CD14-positive monocyte (primary cell): ENCODE results near the gene GPR143. TPM values are rescaled to one million over a fixed set of nuclear protein-coding genes. Genes with fewer than 3 reads are reported as not detected.

ENCODE experiments used
- DNase-seq, 3 donors: peaks; one replicate each; pipeline ENCODE4 v3.0.0-alpha.2; 2011 to 2022
- H2AFZ ChIP-seq: 2 replicates; pipeline ENCODE4 v1.6.0; 2012; ENCODE audit warnings: mild to moderate bottlenecking, low read depth, low read length, inconsistent platforms; ENCODE audit not compliant: insufficient read depth, poor library complexity, severe bottlenecking
- H3K27ac ChIP-seq, 2 donors: 1 replicate in 1 of 2; 2 replicates in 1 of 2; pipeline ENCODE4 v1.5.1; 2012 to 2013; ENCODE audit warnings: low read length in 2 of 2, control low read depth in 1 of 2, inconsistent platforms in 1 of 2, low read depth in 1 of 2, mild to moderate bottlenecking in 1 of 2
- H3K27me3 ChIP-seq, 2 donors: one replicate each; pipeline versions ENCODE4 v1.6.0 to v1.6.1; 2011 to 2013; ENCODE audit warnings: low read length in 2 of 2; ENCODE audit not compliant: control insufficient read depth in 2 of 2, insufficient read depth in 2 of 2
- H3K36me3 ChIP-seq, 2 donors: replicated peaks in 1 of 2; 1 replicate in 1 of 2; 2 replicates in 1 of 2; pipeline versions ENCODE4 v1.5.1 to v1.6.1; 2012 to 2013; ENCODE audit warnings: low read length in 2 of 2, control low read depth in 1 of 2, inconsistent platforms in 1 of 2, mild to moderate bottlenecking in 1 of 2; ENCODE audit not compliant: insufficient read depth in 2 of 2, control insufficient read depth in 1 of 2
- H3K4me1 ChIP-seq, 2 donors: 1 replicate in 1 of 2; 2 replicates in 1 of 2; pipeline versions ENCODE4 v1.5.1 to v1.6.1; 2012 to 2013; ENCODE audit warnings: low read length in 2 of 2, control low read depth in 1 of 2, inconsistent platforms in 1 of 2, mild to moderate bottlenecking in 1 of 2, moderate library complexity in 1 of 2; ENCODE audit not compliant: insufficient read depth in 2 of 2, control insufficient read depth in 1 of 2
- H3K4me2 ChIP-seq: replicated peaks from 2 replicates; pipeline ENCODE3; 2012; ENCODE audit warnings: low read length, moderate library complexity, mild to moderate bottlenecking; ENCODE audit not compliant: poor library complexity, severe bottlenecking; ENCODE audit errors: extremely low read depth
- H3K4me3 ChIP-seq, 3 experiments: fragments of 200-600 bp in 1 of 3; sonication (generic) in 1 of 3; replicated peaks in 1 of 3; 1 replicate in 2 of 3; 2 replicates in 1 of 3; pipeline ENCODE4 v1.5.1; 2011 to 2013; ENCODE audit warnings: low read length in 3 of 3, mild to moderate bottlenecking in 3 of 3, control low read depth in 2 of 3, low read depth in 2 of 3, inconsistent platforms in 1 of 3, moderate library complexity in 1 of 3
- H3K79me2 ChIP-seq: 2 replicates; pipeline ENCODE4 v1.6.0; 2012; ENCODE audit warnings: mild to moderate bottlenecking, control low read depth, inconsistent platforms, low read length, moderate library complexity; ENCODE audit not compliant: insufficient read depth
- H3K9ac ChIP-seq: 2 replicates; pipeline ENCODE4 v1.6.0; 2017; ENCODE audit warnings: low read length, mild to moderate bottlenecking; ENCODE audit not compliant: insufficient read depth, poor library complexity, severe bottlenecking
- H3K9me3 ChIP-seq, 2 donors: replicated peaks in 1 of 2; 1 replicate in 1 of 2; 2 replicates in 1 of 2; pipeline versions ENCODE4 v1.5.1 to v1.6.1; 2012 to 2013; ENCODE audit warnings: low read length in 2 of 2, control low read depth in 1 of 2; ENCODE audit not compliant: control insufficient read depth in 1 of 2, insufficient read depth in 1 of 2
- H4K20me1 ChIP-seq: 2 replicates; pipeline ENCODE4 v1.6.0; 2012; ENCODE audit warnings: mild to moderate bottlenecking, low read length, control low read depth, moderate library complexity; ENCODE audit not compliant: insufficient read depth
- H3K27ac Mint-ChIP-seq, 7 donors: one replicate each; pipeline ENCODE4 v1.8.0; 2020; ENCODE audit warnings: mild to moderate bottlenecking in 7 of 7, mixed read lengths in 7 of 7, moderate library complexity in 6 of 7, inconsistent platforms in 2 of 7
- H3K27me3 Mint-ChIP-seq, 3 donors: one replicate each; pipeline ENCODE4 v1.8.0; 2021 to 2022; ENCODE audit warnings: low read depth in 3 of 3, mild to moderate bottlenecking in 3 of 3, mixed read lengths in 3 of 3, moderate library complexity in 3 of 3, inconsistent platforms in 1 of 3
- H3K36me3 Mint-ChIP-seq, 2 donors: one replicate each; pipeline ENCODE4 v1.8.0; 2020; ENCODE audit warnings: mixed read lengths in 2 of 2, inconsistent platforms in 1 of 2, mild to moderate bottlenecking in 1 of 2
- H3K4me1 Mint-ChIP-seq: one replicate; pipeline ENCODE4 v1.8.0; 2020; ENCODE audit warnings: mild to moderate bottlenecking, mixed read lengths
- H3K4me3 Mint-ChIP-seq, 2 donors: one replicate each; pipeline ENCODE4 v1.8.0; 2020; ENCODE audit warnings: mild to moderate bottlenecking in 2 of 2, mixed read lengths in 2 of 2, moderate library complexity in 1 of 2
- H3K9me3 Mint-ChIP-seq, 7 donors: one replicate each; pipeline ENCODE4 v1.8.0; 2020 to 2022; ENCODE audit warnings: mixed read lengths in 7 of 7, mild to moderate bottlenecking in 6 of 7, moderate library complexity in 6 of 7, inconsistent platforms in 2 of 7
- WGBS: methylation state at CpG from one replicate; pipeline ENCODE4 v1.1.5; 2013; ENCODE audit warnings: missing lambda C conversion rate; ENCODE audit not compliant: insufficient coverage; 5-methylcytosine and 5-hydroxymethylcytosine counted together
- intact Hi-C, 2 donors: fragments of 100-400 bp; cut with micrococcal nuclease; formaldehyde crosslinking; loops; one replicate each; pipeline versions ENCODE4 v1.15.0 to v1.15.1; 2023
- polyA plus RNA-seq, 3 donors: library from polyadenylated mRNA; depleted of rRNA in 1 of 3; unstranded in 2 of 3; stranded (reverse) in 1 of 3; fragments of 300-500 nt in 2 of 3; fragments of >200 nt in 1 of 3; fragmentation: Illumina TruSeq in 2 of 3; gene quantifications; 1 replicate in 2 of 3; 2 replicates in 1 of 3; pipeline ENCODE4 v1.2.3, GENCODE V29; 2012 to 2021
- TF ChIP-seq, protein P1 (sequence below): fragments of 200-600 bp; IDR thresholded peaks from one replicate; pipeline ENCODE4 v1.8.0; 2022; ENCODE audit warnings: antibody characterized with exemption, mild to moderate bottlenecking

Gene GPR143
- polyA plus RNA-seq, 3 donors: not detected

DNA sequence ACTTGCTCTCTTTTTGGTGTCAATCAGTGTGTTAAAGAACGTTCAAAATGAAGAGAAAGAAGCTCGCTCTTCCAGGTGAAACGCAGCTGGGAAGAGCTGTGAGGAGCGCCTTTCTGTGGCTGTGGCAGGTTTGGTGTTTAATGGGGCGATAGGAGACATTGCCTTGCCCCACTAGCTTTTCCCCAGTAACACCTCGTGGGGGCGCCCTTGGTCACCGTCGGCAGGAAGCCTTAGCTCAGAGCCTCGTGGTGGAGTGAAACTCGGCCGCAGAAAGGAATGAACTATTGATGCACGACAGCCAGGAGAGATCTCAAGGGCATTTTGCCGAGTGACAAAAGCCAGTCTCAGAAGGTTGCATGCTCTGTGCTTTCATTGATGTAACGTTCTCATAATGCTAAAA is 65.1 kb downstream of the GPR143 start:
- peaks cover 74 to 82% of the 10 kb centered on the region in 2 donors for H3K36me3 Mint-ChIP-seq
- no peak overlapping the region for H3K4me3 Mint-ChIP-seq
- Histone ChIP-seq H2AFZ (no peak overlapping the region), H3K27ac (no peak overlapping the region), H3K4me3 (no peak overlapping the region), H3K79me2 (no peaks in the 10 kb centered on the region), H3K27me3 (no peaks in the 10 kb centered on the region), H3K36me3 (peaks cover 51 to 94% of the 10 kb centered on the region in 2 donors), H3K4me2 (no peak overlapping the region), H3K9ac (no peak overlapping the region), H3K4me1 (no peaks in the 10 kb centered on the region), H3K9me3 (no peaks in the 10 kb centered on the region), H4K20me1 (no peaks in the 10 kb centered on the region)
- TF ChIP-seq, protein P1, sequence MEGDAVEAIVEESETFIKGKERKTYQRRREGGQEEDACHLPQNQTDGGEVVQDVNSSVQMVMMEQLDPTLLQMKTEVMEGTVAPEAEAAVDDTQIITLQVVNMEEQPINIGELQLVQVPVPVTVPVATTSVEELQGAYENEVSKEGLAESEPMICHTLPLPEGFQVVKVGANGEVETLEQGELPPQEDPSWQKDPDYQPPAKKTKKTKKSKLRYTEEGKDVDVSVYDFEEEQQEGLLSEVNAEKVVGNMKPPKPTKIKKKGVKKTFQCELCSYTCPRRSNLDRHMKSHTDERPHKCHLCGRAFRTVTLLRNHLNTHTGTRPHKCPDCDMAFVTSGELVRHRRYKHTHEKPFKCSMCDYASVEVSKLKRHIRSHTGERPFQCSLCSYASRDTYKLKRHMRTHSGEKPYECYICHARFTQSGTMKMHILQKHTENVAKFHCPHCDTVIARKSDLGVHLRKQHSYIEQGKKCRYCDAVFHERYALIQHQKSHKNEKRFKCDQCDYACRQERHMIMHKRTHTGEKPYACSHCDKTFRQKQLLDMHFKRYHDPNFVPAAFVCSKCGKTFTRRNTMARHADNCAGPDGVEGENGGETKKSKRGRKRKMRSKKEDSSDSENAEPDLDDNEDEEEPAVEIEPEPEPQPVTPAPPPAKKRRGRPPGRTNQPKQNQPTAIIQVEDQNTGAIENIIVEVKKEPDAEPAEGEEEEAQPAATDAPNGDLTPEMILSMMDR: no peak
- H3K9me3 Mint-ChIP-seq: peaks cover 0 to 12% (median 3%) of the 10 kb centered on the region in 7 donors
- intact Hi-C loops: loop anchor here in 1 of 2 donors (10.0 kb wide), 1 partner anchor 956 kb away; no protein-coding TSS in a partner anchor
- DNase-seq: no peak
- WGBS: 100% methylated on average over 1 of the region's 15 CpGs
- H3K27me3 Mint-ChIP-seq: peaks cover 0 to 10% (median 2%) of the 10 kb centered on the region in 3 donors
- H3K4me1 Mint-ChIP-seq: no peaks in the 10 kb centered on the region
- no peak overlapping the region for H3K27ac Mint-ChIP-seq

DNA sequence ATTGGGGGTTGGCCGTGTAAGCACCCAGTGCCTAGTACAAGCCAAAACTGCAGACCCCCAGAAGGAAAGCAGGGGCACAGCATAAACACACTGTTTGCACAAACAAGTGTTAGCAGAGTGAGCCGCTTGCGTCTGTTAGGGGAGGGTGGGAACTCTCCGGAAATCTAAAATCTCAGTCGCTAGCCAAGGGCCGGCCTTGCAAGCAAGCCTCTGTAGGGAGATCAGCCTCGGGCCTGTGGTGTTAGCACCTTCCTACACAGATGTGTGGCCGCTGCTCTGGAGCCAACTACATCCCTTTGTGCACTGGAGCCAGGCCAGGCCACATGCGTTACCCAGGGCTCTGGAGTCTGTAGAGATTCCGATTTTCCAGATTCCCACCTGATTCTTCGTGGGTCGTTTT is 67.1 kb downstream of the GPR143 start:
- Histone ChIP-seq H3K4me2 (no peak overlapping the region), H3K36me3 (peaks cover 61 to 91% of the 10 kb centered on the region in 2 donors), H3K27me3 (no peaks in the 10 kb centered on the region), H2AFZ (no peak overlapping the region), H3K4me1 (no peaks in the 10 kb centered on the region), H4K20me1 (no peaks in the 10 kb centered on the region), H3K79me2 (no peaks in the 10 kb centered on the region), H3K9me3 (no peaks in the 10 kb centered on the region), H3K9ac (no peak overlapping the region), H3K27ac (no peak overlapping the region), H3K4me3 (no peak overlapping the region)
- WGBS: no CpG with 5 or more reads among the region's 12 CpGs
- H3K36me3 Mint-ChIP-seq: peaks cover 70 to 84% of the 10 kb centered on the region in 2 donors
- TF ChIP-seq, protein P1: no peak
- peaks cover 0 to 10% (median 2%) of the 10 kb centered on the region in 3 donors for H3K27me3 Mint-ChIP-seq
- H3K4me1 Mint-ChIP-seq: no peaks in the 10 kb centered on the region
- no peak overlapping the region for H3K4me3 Mint-ChIP-seq
- no peak for DNase-seq
- H3K27ac Mint-ChIP-seq: no peak overlapping the region
- intact Hi-C loops: no loop called here
- H3K9me3 Mint-ChIP-seq: peaks cover 0 to 8% (median 3%) of the 10 kb centered on the region in 7 donors
